MCF 10A (cell line): Measurements from ENCODE around the gene CLTA. TPM values are rescaled to one million over a fixed set of nuclear protein-coding genes. Genes with fewer than 3 reads are reported as not detected.
"Not testable (repeated sequence)": the region's sequence is repeated elsewhere in the genome, so short reads cannot be mapped to it uniquely, and the experiment has no call there.

Experiments
- BruUV-seq: library from RNA; stranded (reverse); fragments of 400-500 nt; replicated peaks from 2 replicates; lab custom pipeline; 2021; lab: Mats Ljungman, UMichigan
- CTCF ChIA-PET: fragments of 300-600 bp; sonication (Branson Sonifier 250); formaldehyde crosslinking; extraction: SDS; loops from one replicate; lab custom pipeline; 2021; ENCODE audit warnings: antibody characterized with exemption, inconsistent platforms; lab: Yijun Ruan, JAX
- POLR2A ChIA-PET: fragments of 300-600, 350-650 bp; sonication (Branson Sonifier 250); formaldehyde crosslinking; extraction: SDS; loops from one replicate; lab custom pipeline; 2020; ENCODE audit warnings: antibody characterized with exemption, inconsistent platforms; lab: Yijun Ruan, JAX
- DNase-seq: peaks from one replicate; pipeline ENCODE4 v3.0.0-alpha.2; 2018; ENCODE audit not compliant: unreplicated experiment
- H3K27ac Mint-ChIP-seq: one replicate; pipeline ENCODE4 v1.8.0; 2022; ENCODE audit warnings: mild to moderate bottlenecking, low read depth, mixed read lengths; ENCODE audit not compliant: unreplicated experiment
- H3K27me3 Mint-ChIP-seq: one replicate; pipeline ENCODE4 v1.8.0; 2022; ENCODE audit warnings: mixed read lengths; ENCODE audit not compliant: insufficient read depth, unreplicated experiment
- H3K36me3 Mint-ChIP-seq: one replicate; pipeline ENCODE4 v1.8.0; 2022; ENCODE audit warnings: mild to moderate bottlenecking, moderate library complexity, mixed read lengths; ENCODE audit not compliant: insufficient read depth, unreplicated experiment
- H3K4me1 Mint-ChIP-seq: one replicate; pipeline ENCODE4 v1.8.0; 2022; ENCODE audit warnings: mixed read lengths; ENCODE audit not compliant: insufficient read depth, unreplicated experiment
- H3K4me3 Mint-ChIP-seq: one replicate; pipeline ENCODE4 v1.8.0; 2022; ENCODE audit warnings: mild to moderate bottlenecking, moderate library complexity, mixed read lengths; ENCODE audit not compliant: unreplicated experiment
- H3K9me3 Mint-ChIP-seq: one replicate; pipeline ENCODE4 v1.8.0; 2022; ENCODE audit warnings: mixed read lengths; ENCODE audit not compliant: unreplicated experiment
- intact Hi-C: fragments of 100-400 bp; cut with micrococcal nuclease; formaldehyde crosslinking; loops from 2 replicates; pipeline ENCODE4 v1.14.1; 2022
- total RNA-seq: library from RNA; stranded (reverse); gene quantifications from 2 replicates; pipeline ENCODE4 v1.2.3, GENCODE V29; 2022
- TF ChIP-seq, protein P1 (sequence below): fragments of 200-600 bp; IDR thresholded peaks from one replicate; pipeline ENCODE4 v1.8.0; 2022; ENCODE audit warnings: antibody characterized with exemption, mild to moderate bottlenecking; ENCODE audit not compliant: unreplicated experiment

The CLTA gene
- total RNA-seq, 1 experiment from 2014 or later = 189 TPM

DNA sequence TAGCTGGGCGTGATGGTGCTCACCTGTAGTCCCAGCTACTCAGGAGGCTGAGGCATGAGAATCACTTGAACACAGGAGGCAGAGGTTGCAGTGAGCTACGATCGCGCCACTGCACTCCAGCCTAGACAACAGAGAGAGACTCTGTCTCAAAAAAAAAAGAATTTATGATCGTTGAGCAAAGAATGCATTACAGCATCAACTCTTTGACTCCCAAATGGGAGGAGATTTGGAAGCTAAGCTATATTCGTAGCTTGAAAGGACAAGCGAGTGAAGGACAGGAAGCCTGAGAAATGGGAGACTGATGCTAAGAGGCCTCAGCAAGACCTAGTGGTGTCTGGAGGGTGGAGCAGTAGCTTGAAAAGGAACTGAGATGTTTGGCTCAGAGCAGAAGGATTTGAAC is 31.8 kb upstream of the CLTA start:
- H3K9me3 Mint-ChIP-seq = no peaks in the 10 kb centered on the region
- intact Hi-C loops = no loop called here
- no TSS peak for BruUV-seq
- DNase-seq = no peak
- TF ChIP-seq, protein P1, sequence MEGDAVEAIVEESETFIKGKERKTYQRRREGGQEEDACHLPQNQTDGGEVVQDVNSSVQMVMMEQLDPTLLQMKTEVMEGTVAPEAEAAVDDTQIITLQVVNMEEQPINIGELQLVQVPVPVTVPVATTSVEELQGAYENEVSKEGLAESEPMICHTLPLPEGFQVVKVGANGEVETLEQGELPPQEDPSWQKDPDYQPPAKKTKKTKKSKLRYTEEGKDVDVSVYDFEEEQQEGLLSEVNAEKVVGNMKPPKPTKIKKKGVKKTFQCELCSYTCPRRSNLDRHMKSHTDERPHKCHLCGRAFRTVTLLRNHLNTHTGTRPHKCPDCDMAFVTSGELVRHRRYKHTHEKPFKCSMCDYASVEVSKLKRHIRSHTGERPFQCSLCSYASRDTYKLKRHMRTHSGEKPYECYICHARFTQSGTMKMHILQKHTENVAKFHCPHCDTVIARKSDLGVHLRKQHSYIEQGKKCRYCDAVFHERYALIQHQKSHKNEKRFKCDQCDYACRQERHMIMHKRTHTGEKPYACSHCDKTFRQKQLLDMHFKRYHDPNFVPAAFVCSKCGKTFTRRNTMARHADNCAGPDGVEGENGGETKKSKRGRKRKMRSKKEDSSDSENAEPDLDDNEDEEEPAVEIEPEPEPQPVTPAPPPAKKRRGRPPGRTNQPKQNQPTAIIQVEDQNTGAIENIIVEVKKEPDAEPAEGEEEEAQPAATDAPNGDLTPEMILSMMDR = no peak
- H3K36me3 Mint-ChIP-seq = no peaks in the 10 kb centered on the region
- ChIA-PET POLR2A (no interaction called here), CTCF (interaction anchor here (0.7 to 1.6 kb wide), 4 partner anchors 8 to 865 kb away, joined by 3 to 5 read pairs (median 4); no protein-coding TSS in a partner anchor)
- H3K4me1 Mint-ChIP-seq = peaks cover 8% of the 10 kb centered on the region
- H3K27me3 Mint-ChIP-seq = no peaks in the 10 kb centered on the region
- no peak overlapping the region for H3K4me3 Mint-ChIP-seq
- no peak overlapping the region for H3K27ac Mint-ChIP-seq

DNA sequence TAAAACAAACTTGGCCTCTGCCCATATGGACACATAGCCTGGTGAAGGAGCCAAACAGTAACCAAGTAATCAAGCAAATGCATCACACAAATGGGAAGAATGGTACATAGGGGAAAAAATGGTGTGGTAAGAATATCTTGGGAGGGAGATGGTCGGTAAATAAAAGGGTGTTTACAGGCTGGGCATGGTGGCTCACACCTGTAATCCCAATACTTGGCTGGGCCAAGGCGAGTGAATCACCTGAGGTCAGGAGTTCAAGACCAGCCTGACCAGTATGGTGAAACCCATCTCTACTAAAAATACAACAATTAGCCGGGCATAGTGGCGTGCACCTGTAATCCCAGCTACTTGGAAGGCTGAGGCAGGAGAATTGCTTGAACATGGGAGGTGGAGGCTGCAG is 31.2 kb upstream of the CLTA start:
- H3K36me3 Mint-ChIP-seq, H3K27ac Mint-ChIP-seq, BruUV-seq, H3K27me3 Mint-ChIP-seq, H3K4me3 Mint-ChIP-seq, intact Hi-C loops, H3K9me3 Mint-ChIP-seq, POLR2A ChIA-PET, DNase-seq, H3K4me1 Mint-ChIP-seq: not testable (repeated sequence)
- CTCF ChIA-PET = interaction anchor here (0.7 to 1.6 kb wide), 4 partner anchors 11 to 865 kb away, joined by 3 to 5 read pairs (median 4); no protein-coding TSS in a partner anchor

DNA sequence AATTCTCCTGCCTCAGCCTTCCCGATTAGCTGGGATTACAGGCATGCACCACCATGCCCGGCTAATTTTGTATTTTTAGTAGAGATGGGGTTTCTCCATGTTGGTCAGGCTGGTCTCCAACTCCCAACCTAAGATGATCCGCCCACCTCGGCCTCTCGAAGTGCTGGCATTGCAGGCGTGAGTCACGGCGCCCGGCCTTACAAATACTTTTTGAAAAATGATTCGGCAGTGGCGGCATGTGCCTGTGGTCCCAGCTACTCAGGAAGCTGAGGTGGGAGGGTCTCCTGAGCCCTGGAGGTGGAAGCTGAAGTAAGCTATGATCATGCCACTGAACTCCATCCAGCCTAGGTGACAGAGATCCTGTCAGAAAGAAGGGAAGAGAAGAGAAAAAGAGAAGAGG is 30.6 kb upstream of the CLTA start:
- H3K4me3 Mint-ChIP-seq, DNase-seq, intact Hi-C loops, POLR2A ChIA-PET, H3K27ac Mint-ChIP-seq, H3K4me1 Mint-ChIP-seq, BruUV-seq, H3K27me3 Mint-ChIP-seq, H3K9me3 Mint-ChIP-seq, H3K36me3 Mint-ChIP-seq: not testable (repeated sequence)
- CTCF ChIA-PET = interaction anchor here (0.5 to 2.5 kb wide), 4 partner anchors 30 to 244 kb away, joined by 3 to 13 read pairs (median 4); no protein-coding TSS in a partner anchor

DNA sequence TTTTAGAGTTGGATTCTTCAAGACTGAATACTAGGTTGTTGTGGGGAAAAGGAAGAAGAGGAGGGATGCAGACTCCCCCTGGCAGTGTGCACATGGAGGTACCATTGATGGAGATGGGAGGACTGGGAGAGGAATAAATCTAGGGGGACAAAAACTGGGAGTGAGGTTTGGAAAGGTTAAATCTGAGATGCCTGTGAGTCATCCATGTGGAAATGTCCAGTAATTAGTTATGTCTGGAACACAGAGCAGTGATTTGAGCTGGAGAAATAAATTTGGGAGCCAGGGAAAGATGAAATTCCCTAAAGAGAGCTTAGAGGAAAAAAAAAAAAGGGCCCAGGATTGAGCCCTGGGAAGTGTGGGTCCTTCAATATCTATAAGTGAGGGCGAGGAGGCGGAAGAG is 29.5 kb upstream of the CLTA start:
- CTCF ChIA-PET = interaction anchor here (0.5 to 2.5 kb wide), 4 partner anchors 30 to 59 kb away, joined by 3 to 13 read pairs (median 4); partner anchors contain the start of gene CLTA
- TF ChIP-seq, protein P1 = no peak
- no peak overlapping the region for H3K27ac Mint-ChIP-seq
- no TSS peak for BruUV-seq
- H3K4me3 Mint-ChIP-seq = no peak overlapping the region
- peaks cover 8% of the 10 kb centered on the region for H3K4me1 Mint-ChIP-seq
- no peaks in the 10 kb centered on the region for H3K36me3 Mint-ChIP-seq
- intact Hi-C loops = no loop called here
- H3K27me3 Mint-ChIP-seq = no peaks in the 10 kb centered on the region
- peak; percentile 17 for DNase-seq
- H3K9me3 Mint-ChIP-seq = no peaks in the 10 kb centered on the region
- POLR2A ChIA-PET = no interaction called here

DNA sequence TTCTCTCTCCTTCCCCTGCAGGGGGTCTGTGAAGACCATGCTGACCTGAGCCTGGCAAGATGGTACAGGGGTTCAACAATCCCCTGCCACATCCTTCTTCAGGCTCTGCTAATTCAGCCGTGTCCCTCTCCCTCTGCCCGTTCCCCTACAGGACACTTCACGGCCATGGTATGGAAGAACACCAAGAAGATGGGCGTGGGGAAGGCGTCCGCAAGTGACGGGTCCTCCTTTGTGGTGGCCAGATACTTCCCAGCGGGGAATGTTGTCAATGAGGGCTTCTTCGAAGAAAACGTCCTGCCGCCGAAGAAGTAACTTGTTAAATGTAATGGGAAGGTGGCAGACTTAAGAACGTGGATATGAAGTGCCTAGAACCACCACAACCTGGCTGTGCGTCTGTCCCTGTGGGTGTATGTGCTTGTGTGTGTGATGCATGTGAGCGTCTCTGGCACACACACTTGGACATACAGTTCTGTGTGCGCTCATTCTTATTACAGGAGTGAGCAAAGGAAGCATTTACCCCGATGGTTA is 28.4 kb upstream of the CLTA start:
- DNase-seq = no peak
- Mint-ChIP-seq H3K27me3 (no peaks in the 10 kb centered on the region), H3K36me3 (no peaks in the 10 kb centered on the region), H3K4me3 (no peak overlapping the region), H3K9me3 (no peaks in the 10 kb centered on the region), H3K4me1 (peaks cover 8% of the 10 kb centered on the region), H3K27ac (no peak overlapping the region)
- no TSS peak for BruUV-seq
- intact Hi-C loops = no loop called here
- ChIA-PET POLR2A (interaction anchor here (1.0 kb wide), 1 partner anchor 13 kb away, joined by 3 read pairs; no protein-coding TSS in a partner anchor), CTCF (interaction anchor here (1.7 to 7.5 kb wide), 3 partner anchors 54 to 154 kb away, joined by 5 to 56 read pairs (median 13); no protein-coding TSS in a partner anchor)
- TF ChIP-seq, protein P1 = no peak
